K562 (cell line): ENCODE results near the gene CTTNBP2NL. TPM values are rescaled to one million over a fixed set of nuclear protein-coding genes. Genes with fewer than 3 reads are reported as not detected.

Experiments used
- ATAC-seq: fragments of 200-7000 bp; cut with Tn5 transposase; 3 replicates; pipeline ENCODE4 v1.9.1; 2020; ENCODE audit warnings: moderate library complexity
- BruUV-seq: library from RNA; stranded (reverse); fragments of 400-500 nt; replicated peaks from 2 replicates; lab custom pipeline; 2021; lab: Mats Ljungman, UMichigan
- CTCF ChIA-PET: fragments of 300-600 bp; formaldehyde crosslinking; extraction: SDS; loops from one replicate; lab custom pipeline; 2021; ENCODE audit warnings: low intra/inter-chr PET ratio; lab: Yijun Ruan, JAX
- POLR2A ChIA-PET: fragments of 300-600, 350-650 bp; sonication (Branson Sonifier 250); formaldehyde crosslinking; extraction: SDS; loops from one replicate; lab custom pipeline; 2021; ENCODE audit warnings: antibody characterized with exemption, inconsistent platforms; lab: Yijun Ruan, JAX
- DNase-seq, 4 experiments: peaks; one replicate each; pipeline versions ENCODE4 v3.0.0 to v3.0.0-alpha.2; 2011 to 2018; ENCODE audit warnings: low spot score in 3 of 4, mixed read lengths in 3 of 4; ENCODE audit errors: extremely low read depth in 1 of 4
- FAIRE-seq: peaks from 2 replicates; lab custom pipeline; 2011; peaks lifted over from hg19 to GRCh38; lab: Jason Lieb, UNC
- H2AFZ ChIP-seq: 2 replicates; pipeline ENCODE4 v1.6.0; 2011; ENCODE audit warnings: low read depth, low read length, control low read depth, inconsistent platforms
- H3K27ac ChIP-seq: fragments of 200-600 bp; 3 replicates; pipeline ENCODE4 v1.8.0; 2011; ENCODE audit warnings: low read depth, mild to moderate bottlenecking, control low read depth, inconsistent platforms, low read length, moderate library complexity, mixed read lengths; ENCODE audit errors: extremely low read depth
- H3K27me3 ChIP-seq, 2 experiments: fragments of 300-600 bp in 1 of 2; 2 replicates in 1 of 2; 3 replicates in 1 of 2; pipeline versions ENCODE4 v1.6.0 to v1.8.0; 2011; ENCODE audit warnings: inconsistent platforms in 2 of 2, low read length in 2 of 2, mild to moderate bottlenecking in 1 of 2, mixed read lengths in 1 of 2, moderate library complexity in 1 of 2; ENCODE audit not compliant: control insufficient read depth in 2 of 2, insufficient read depth in 2 of 2
- H3K36me3 ChIP-seq: fragments of 300-600 bp; 3 replicates; pipeline ENCODE4 v1.8.0; 2011; ENCODE audit warnings: mild to moderate bottlenecking, low read length, inconsistent platforms; ENCODE audit not compliant: control insufficient read depth, insufficient read depth
- H3K4me1 ChIP-seq, 2 experiments: fragments of 200-600 bp in 1 of 2; replicated peaks in 1 of 2; 2 replicates in 1 of 2; 3 replicates in 1 of 2; pipeline versions ENCODE4 v1.5.1 to v1.8.0; 2011; ENCODE audit warnings: inconsistent platforms in 2 of 2, low read length in 2 of 2, mild to moderate bottlenecking in 1 of 2, mixed read lengths in 1 of 2, moderate library complexity in 1 of 2; ENCODE audit not compliant: control insufficient read depth in 2 of 2, insufficient read depth in 2 of 2
- H3K4me2 ChIP-seq: 2 replicates; pipeline ENCODE4 v1.6.1; 2011; ENCODE audit warnings: low read length, control low read depth, inconsistent platforms, mixed read lengths; ENCODE audit not compliant: insufficient read depth
- H3K4me3 ChIP-seq: fragments of 200-600 bp; sonication (generic), shearing (Covaris generic); 2 replicates; pipeline ENCODE4 v1.5.1; 2016; ENCODE audit warnings: control low read depth, inconsistent platforms
- H3K79me2 ChIP-seq: fragments of 200-600 bp; 3 replicates; pipeline ENCODE4 v1.8.0; 2011; ENCODE audit warnings: low read length, inconsistent platforms; ENCODE audit not compliant: control insufficient read depth, insufficient read depth
- H3K9ac ChIP-seq, 2 experiments: 2 replicates each; pipeline versions ENCODE4 v1.6.0 to v1.6.1; 2011; ENCODE audit warnings: low read depth in 2 of 2, low read length in 2 of 2, control low read depth in 1 of 2, inconsistent platforms in 1 of 2, mild to moderate bottlenecking in 1 of 2, mixed read lengths in 1 of 2; ENCODE audit not compliant: insufficient read depth in 1 of 2
- H3K9me1 ChIP-seq: one replicate; pipeline ENCODE4 v1.6.0; 2011; ENCODE audit warnings: inconsistent platforms, mild to moderate bottlenecking, low read length, moderate library complexity; ENCODE audit not compliant: control insufficient read depth, insufficient read depth
- H3K9me3 ChIP-seq: replicated peaks from 2 replicates; pipeline ENCODE4 v1.5.1; 2011; ENCODE audit warnings: low read depth, low read length, inconsistent platforms; ENCODE audit not compliant: control insufficient read depth, insufficient read depth
- H4K20me1 ChIP-seq: replicated peaks from 2 replicates; pipeline ENCODE4 v1.6.1; 2011; ENCODE audit warnings: low read length, inconsistent platforms, mixed read lengths; ENCODE audit not compliant: control insufficient read depth, insufficient read depth
- RFX1 ChIP-seq: fragments of 450-650 bp; IDR thresholded peaks from 2 replicates; pipeline ENCODE4 v1.6.1; 2016; ENCODE audit warnings: mild to moderate bottlenecking, moderate library complexity
- WGBS: fragments of 100-300 bp; shearing (Covaris generic); methylation state at CpG from one replicate; pipeline ENCODE4 v1.1.6; 2016; ENCODE audit warnings: low coverage, mixed read lengths; ENCODE audit not compliant: insufficient coverage; ENCODE audit errors: missing lambda C conversion rate; 5-methylcytosine and 5-hydroxymethylcytosine counted together
- in situ Hi-C: fragments of 300-500 bp; cut with MboI; formaldehyde crosslinking; loops from 4 replicates; pipeline ENCODE4 v1.15.0; 2018; ENCODE audit warnings: inconsistent platforms, mixed read lengths
- intact Hi-C: fragments of 100-400 bp; cut with micrococcal nuclease; formaldehyde crosslinking; loops from 2 replicates; pipeline ENCODE4 v1.14.2; 2022
- polyA plus RNA-seq, 8 experiments: library from polyadenylated mRNA; depleted of rRNA in 4 of 8; stranded (reverse) in 5 of 8; unstranded in 3 of 8; fragments of >200 nt; fragmentation: Nextera tagmentation in 2 of 8; fragmentation: Illumina TruSeq in 1 of 8; extraction: Ambion mirVana in 2 of 8; extraction: Trizol in 1 of 8; gene quantifications; 2 replicates each; pipeline versions ENCODE4 v1.2.1 to v1.2.3, GENCODE V29; 2011 to 2014; ENCODE audit warnings: inconsistent platforms in 1 of 8, missing spikeins in 1 of 8
- total RNA-seq, 7 experiments: library from RNA; depleted of rRNA in 6 of 7; stranded (reverse); fragments of >200 nt in 6 of 7; fragmentation: Illumina TruSeq in 2 of 7; extraction: Trizol in 2 of 7; gene quantifications; 2 replicates each; pipeline versions ENCODE4 v1.2.1 to v1.2.3, GENCODE V29; 2011 to 2021; ENCODE audit warnings: low replicate concordance in 1 of 7
- TF ChIP-seq, protein P1 (sequence below), 3 experiments: IDR thresholded peaks in 2 of 3; conservative IDR thresholded peaks in 1 of 3; 2 replicates each; pipeline ENCODE4 v1.5.1; 2011 to 2012; ENCODE audit warnings: low read length in 3 of 3, mild to moderate bottlenecking in 3 of 3, control low read depth in 2 of 3, improper control_type of control experiment in 1 of 3, inconsistent platforms in 1 of 3, low read depth in 1 of 3, mixed read lengths in 1 of 3, moderate library complexity in 1 of 3; ENCODE audit not compliant: insufficient read depth in 2 of 3

Gene CTTNBP2NL
- total and polyA plus RNA-seq, 9 of the 15 experiments (the other 6 are each of a cell fraction or from before 2014, with no cell fraction given), result 0.27 to 1.4 (median 0.62) TPM

GRCh38 chr1:112445596-112445995 is 49.6 kb downstream of the CTTNBP2NL start:
- in situ Hi-C loops (no loop called here), intact Hi-C loops (no loop called here)
- Histone ChIP-seq H3K9me1 (no peaks in the 10 kb centered on the region), H4K20me1 (no peaks in the 10 kb centered on the region), H3K4me3 (no peak overlapping the region), H3K9me3 (no peaks in the 10 kb centered on the region), H3K27me3 (peaks cover 3 to 14% of the 10 kb centered on the region in 2 experiments), H3K4me1 (no peaks in the 10 kb centered on the region), H3K9ac (no peak overlapping the region), H3K36me3 (no peaks in the 10 kb centered on the region), H2AFZ (no peak overlapping the region), H3K27ac (no peak overlapping the region), H3K79me2 (no peaks in the 10 kb centered on the region), H3K4me2 (no peak overlapping the region)
- ATAC-seq (no peak), DNase-seq (no peak), FAIRE-seq (peak; percentile 26)
- ChIA-PET CTCF (no interaction called here), POLR2A (interaction anchor here (1.4 to 1.5 kb wide), 2 partner anchors 10 to 13 kb away, joined by 3 read pairs; no protein-coding TSS in a partner anchor)
- TF ChIP-seq, protein P1, sequence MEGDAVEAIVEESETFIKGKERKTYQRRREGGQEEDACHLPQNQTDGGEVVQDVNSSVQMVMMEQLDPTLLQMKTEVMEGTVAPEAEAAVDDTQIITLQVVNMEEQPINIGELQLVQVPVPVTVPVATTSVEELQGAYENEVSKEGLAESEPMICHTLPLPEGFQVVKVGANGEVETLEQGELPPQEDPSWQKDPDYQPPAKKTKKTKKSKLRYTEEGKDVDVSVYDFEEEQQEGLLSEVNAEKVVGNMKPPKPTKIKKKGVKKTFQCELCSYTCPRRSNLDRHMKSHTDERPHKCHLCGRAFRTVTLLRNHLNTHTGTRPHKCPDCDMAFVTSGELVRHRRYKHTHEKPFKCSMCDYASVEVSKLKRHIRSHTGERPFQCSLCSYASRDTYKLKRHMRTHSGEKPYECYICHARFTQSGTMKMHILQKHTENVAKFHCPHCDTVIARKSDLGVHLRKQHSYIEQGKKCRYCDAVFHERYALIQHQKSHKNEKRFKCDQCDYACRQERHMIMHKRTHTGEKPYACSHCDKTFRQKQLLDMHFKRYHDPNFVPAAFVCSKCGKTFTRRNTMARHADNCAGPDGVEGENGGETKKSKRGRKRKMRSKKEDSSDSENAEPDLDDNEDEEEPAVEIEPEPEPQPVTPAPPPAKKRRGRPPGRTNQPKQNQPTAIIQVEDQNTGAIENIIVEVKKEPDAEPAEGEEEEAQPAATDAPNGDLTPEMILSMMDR (IDR thresholded peaks at IDR 0.05 in 2 of 3, conservative IDR thresholded peaks at IDR 0.05 in 1 of 3; ENCODE audit: insufficient read depth in 2 of 3, low read depth in 1 of 3, low read length in 3 of 3), result no peak
- BruUV-seq, result no TSS peak
- 7% methylated on average over 1 of the region's 1 CpG for WGBS

- intact Hi-C loops, result no loop called here
- no peaks in the 10 kb centered on the region for H3K4me1 ChIP-seq
- whole genome bisulfite sequencing, result 0% methylated on average over 1 of the region's 1 CpG
- H3K9ac ChIP-seq, result no peak overlapping the region
- H3K4me2 ChIP-seq, result no peak overlapping the region
- no peak for TF ChIP-seq RFX1
- TF ChIP-seq, all 486 proteins: peak for 0
- H3K27ac ChIP-seq, result no peak overlapping the region
- no peaks in the 10 kb centered on the region for H3K79me2 ChIP-seq
- ATAC-seq (no peak), FAIRE-seq (no peak), DNase-seq (no peak)
- peaks cover 3 to 14% of the 10 kb centered on the region in 2 experiments for H3K27me3 ChIP-seq
- CTCF ChIA-PET, result no interaction called here
- H3K9me3 ChIP-seq, result no peaks in the 10 kb centered on the region
- H4K20me1 ChIP-seq, result no peaks in the 10 kb centered on the region
- H3K9me1 ChIP-seq, result no peaks in the 10 kb centered on the region
- no peaks in the 10 kb centered on the region for H3K36me3 ChIP-seq
- no peak overlapping the region for H3K4me3 ChIP-seq
- POLR2A ChIA-PET, result interaction anchor here (0.6 to 1.5 kb wide), 6 partner anchors 9 to 334 kb away, joined by 3 read pairs; no protein-coding TSS in a partner anchor
- no TSS peak for BruUV-seq
- no peak overlapping the region for H2AFZ ChIP-seq
- in situ Hi-C loops, result no loop called here
These were observed 50.4 kb downstream of the CTTNBP2NL start for GRCh38 chr1:112446411-112446810.
